Thyroid gland (tissue), 4 donors: ENCODE data around the gene MYH10. TPM values are rescaled to one million over a fixed set of nuclear protein-coding genes. Genes with fewer than 3 reads are reported as not detected.
A peak's percentile ranks its signal among the peaks of the same experiment; 100 is the strongest.

Source experiments
- DNase-seq, 2 donors: peaks; one replicate each; pipeline ENCODE4 v3.0.0-alpha.2; 2019
- H3K27ac ChIP-seq, 3 donors: fragments of 200-600 bp; sonication (generic); 1 replicate in 2 of 3; 2 replicates in 1 of 3; pipeline ENCODE4 v1.5.1; 2016 to 2019; ENCODE audit warnings: mild to moderate bottlenecking in 1 of 3, moderate library complexity in 1 of 3
- H3K27me3 ChIP-seq: fragments of 200-600 bp; sonication (generic); one replicate; pipeline ENCODE4 v1.5.1; 2019
- H3K36me3 ChIP-seq, 2 donors: fragments of 200-600 bp; sonication (generic); one replicate each; pipeline ENCODE4 v1.5.1; 2016 to 2019
- H3K4me1 ChIP-seq, 2 donors: fragments of 200-600 bp; sonication (generic); one replicate each; pipeline ENCODE4 v1.5.1; 2017 to 2019
- H3K4me3 ChIP-seq, 3 donors: fragments of 200-600 bp; sonication (generic); replicated peaks in 1 of 3; 1 replicate in 2 of 3; 2 replicates in 1 of 3; pipeline ENCODE4 v1.5.1; 2016; ENCODE audit warnings: mild to moderate bottlenecking in 1 of 3
- H3K9me3 ChIP-seq: fragments of 200-600 bp; sonication (generic); one replicate; pipeline ENCODE4 v1.5.1; 2017
- POLR2A ChIP-seq, 2 donors: fragments of 450-650 bp; IDR thresholded peaks; one replicate each; pipeline ENCODE4 v1.6.1; 2017; ENCODE audit warnings: antibody characterized with exemption in 2 of 2, mild to moderate bottlenecking in 2 of 2, moderate library complexity in 1 of 2
- WGBS, 2 donors: methylation state at CpG; one replicate each; pipeline ENCODE4 v1.1.5; 2017; 5-methylcytosine and 5-hydroxymethylcytosine counted together
- intact Hi-C: fragments of 100-400 bp; cut with DNase I; formaldehyde crosslinking; loops from one replicate; pipeline ENCODE4 v1.15.1; 2023
- total RNA-seq, 4 donors: library from RNA; depleted of rRNA; stranded (reverse); fragments of >200 nt; gene quantifications; one replicate each; pipeline ENCODE4 v1.2.3, GENCODE V29; 2016
- TF ChIP-seq, protein P1 (sequence below), 6 experiments: fragments of 200-600 bp in 3 of 6; fragments of 450-650 bp in 3 of 6; sonication (generic) in 3 of 6; IDR thresholded peaks; one replicate each; pipeline ENCODE4 v1.5.1; 2016 to 2019; ENCODE audit warnings: antibody characterized with exemption in 6 of 6, mild to moderate bottlenecking in 2 of 6, inconsistent platforms in 1 of 6, moderate library complexity in 1 of 6

MYH10 gene
- total RNA-seq, 4 donors from 2014 or later = 40.8 to 72.2 (median 44.2) TPM

DNA sequence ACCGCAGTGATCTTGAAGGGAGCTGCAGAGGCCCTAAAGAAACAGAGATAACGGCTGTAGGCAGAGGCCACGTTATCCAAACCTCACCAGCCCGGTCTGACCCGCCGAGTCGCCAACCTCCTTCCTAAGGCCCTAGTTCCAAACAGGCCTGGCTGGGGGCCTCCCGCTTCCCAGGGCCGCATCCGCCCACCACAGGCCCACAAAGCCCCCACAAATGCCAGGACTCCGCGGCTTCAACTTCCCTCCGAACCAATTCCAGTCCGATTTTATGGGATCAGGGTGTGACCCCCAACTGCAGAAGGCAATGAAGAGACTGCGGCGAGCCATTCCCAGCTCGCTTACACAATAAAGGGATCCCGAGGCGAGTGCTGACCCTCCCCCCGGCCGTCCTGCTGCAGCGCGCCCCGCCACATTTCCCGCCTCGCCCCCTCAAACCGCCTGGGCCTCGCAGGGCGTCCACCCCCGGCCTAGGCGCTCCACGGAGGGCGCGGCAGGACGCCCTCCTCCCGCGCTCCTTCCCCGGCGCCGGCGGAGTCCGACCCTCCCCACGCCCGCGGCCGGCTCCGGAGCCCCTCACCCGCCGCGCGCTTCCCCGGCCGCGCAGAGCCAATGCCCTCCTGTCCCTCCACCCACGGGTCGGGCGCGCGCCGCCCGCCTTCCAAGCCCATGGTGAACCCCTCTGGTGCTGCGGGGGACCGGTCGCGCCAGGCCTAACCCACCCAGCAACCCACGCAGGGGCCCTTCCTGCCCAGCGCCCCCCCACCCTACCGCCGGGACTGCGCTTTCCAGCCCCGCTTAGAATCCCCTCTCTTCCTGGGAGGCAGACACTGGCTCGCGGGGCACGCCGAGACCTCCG, 926 bp downstream of the MYH10 start:
- Histone ChIP-seq H3K36me3 (no peaks in the 10 kb centered on the region), H3K27me3 (no peaks in the 10 kb centered on the region), H3K4me3 (peak overlapping the region; percentile 70 to 87 (median 80)), H3K4me1 (peaks cover 0 to 13% of the 10 kb centered on the region in 2 donors), H3K27ac (peak overlapping the region in 2 of 3 donors; percentile 40 to 60), H3K9me3 (no peaks in the 10 kb centered on the region)
- TF ChIP-seq, protein P1, sequence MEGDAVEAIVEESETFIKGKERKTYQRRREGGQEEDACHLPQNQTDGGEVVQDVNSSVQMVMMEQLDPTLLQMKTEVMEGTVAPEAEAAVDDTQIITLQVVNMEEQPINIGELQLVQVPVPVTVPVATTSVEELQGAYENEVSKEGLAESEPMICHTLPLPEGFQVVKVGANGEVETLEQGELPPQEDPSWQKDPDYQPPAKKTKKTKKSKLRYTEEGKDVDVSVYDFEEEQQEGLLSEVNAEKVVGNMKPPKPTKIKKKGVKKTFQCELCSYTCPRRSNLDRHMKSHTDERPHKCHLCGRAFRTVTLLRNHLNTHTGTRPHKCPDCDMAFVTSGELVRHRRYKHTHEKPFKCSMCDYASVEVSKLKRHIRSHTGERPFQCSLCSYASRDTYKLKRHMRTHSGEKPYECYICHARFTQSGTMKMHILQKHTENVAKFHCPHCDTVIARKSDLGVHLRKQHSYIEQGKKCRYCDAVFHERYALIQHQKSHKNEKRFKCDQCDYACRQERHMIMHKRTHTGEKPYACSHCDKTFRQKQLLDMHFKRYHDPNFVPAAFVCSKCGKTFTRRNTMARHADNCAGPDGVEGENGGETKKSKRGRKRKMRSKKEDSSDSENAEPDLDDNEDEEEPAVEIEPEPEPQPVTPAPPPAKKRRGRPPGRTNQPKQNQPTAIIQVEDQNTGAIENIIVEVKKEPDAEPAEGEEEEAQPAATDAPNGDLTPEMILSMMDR (IDR thresholded peaks at IDR 0.05) = no peak
- TF ChIP-seq POLR2A (IDR thresholded peaks at IDR 0.05) = no peak
- intact Hi-C loops = no loop called here
- peak; percentile 34 to 37 for DNase-seq
- WGBS, 2 donors = 1 to 6% methylated on average over 16 to 18 of the region's 76 CpGs

DNA sequence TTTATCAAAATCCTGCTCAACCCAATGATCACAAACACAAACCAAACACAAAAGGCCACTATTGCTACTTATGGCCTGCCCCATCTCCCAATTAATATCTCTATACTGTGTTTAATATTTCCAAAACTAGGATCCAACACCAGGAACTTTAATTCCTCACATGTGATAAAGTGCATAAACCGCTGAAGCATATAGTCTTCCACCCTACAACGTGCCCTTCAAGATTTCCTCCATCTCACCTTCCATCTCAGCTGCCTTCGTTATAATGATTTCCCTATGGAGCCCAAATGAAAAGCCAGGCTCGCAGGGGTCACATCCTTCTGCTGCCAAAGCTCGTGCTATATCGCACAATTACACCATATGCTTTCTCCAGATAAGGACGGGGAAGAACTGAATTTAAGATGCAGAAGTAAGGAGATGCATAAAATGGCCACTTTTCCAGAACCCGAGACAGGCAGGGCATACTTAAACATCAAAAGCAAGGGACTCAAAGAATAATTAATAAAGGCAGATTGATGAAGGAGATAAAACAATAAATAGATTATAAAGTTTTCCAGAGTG, 1.8 kb downstream of the MYH10 start:
- TF ChIP-seq POLR2A (IDR thresholded peaks at IDR 0.05) = no peak
- TF ChIP-seq, protein P1 (IDR thresholded peaks at IDR 0.05) = no peak
- H3K36me3 ChIP-seq = no peaks in the 10 kb centered on the region
- intact Hi-C loops = no loop called here
- no peaks in the 10 kb centered on the region for H3K27me3 ChIP-seq
- 58 to 66% methylated on average over 8 of the region's 8 CpGs for WGBS, 2 donors
- peaks cover 0 to 13% of the 10 kb centered on the region in 2 donors for H3K4me1 ChIP-seq
- no peak overlapping the region for H3K27ac ChIP-seq
- peak overlapping the region in 1 of 3 donors; percentile 87 for H3K4me3 ChIP-seq
- no peak for DNase-seq
- no peaks in the 10 kb centered on the region for H3K9me3 ChIP-seq

DNA sequence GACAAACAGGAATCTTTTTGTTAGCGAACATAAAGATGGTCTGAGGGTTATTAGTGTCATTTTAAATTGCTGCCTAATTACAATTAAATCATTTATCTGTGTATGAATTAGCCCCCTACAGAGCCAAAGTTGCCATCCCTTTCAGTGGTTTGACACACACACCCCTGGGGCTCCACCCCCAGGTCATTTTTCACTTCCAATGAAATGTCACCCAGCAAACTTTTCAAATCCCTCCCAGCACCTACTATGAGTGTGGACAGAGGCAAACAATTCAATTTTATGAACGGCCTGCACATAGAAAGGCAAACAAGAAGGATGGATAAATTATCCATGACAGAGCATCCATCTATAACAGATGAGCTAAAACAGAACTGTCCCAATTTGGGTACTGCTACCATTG, 2.4 kb downstream of the MYH10 start:
- intact Hi-C loops = no loop called here
- H3K27ac ChIP-seq = no peak overlapping the region

DNA sequence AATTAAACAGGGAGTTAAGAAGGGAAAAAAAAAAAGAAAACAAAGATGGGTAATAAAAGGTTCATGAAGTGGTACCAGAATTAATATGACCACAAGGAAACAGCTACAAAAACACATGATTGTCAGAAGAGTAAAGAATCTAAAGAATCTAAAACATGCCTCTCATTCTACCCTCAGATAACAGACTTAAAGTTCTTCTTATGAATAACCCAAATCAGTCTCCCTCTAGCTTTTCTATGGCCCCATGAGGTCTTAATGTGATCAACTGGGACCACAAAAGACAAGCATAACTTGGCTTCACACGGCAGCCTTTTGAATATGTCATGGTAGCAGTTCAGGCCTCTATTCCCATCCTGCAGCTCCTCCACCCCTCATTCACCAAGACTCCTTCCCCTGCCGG, 6.9 kb downstream of the MYH10 start:
- Histone ChIP-seq H3K9me3 (no peaks in the 10 kb centered on the region), H3K4me3 (no peak overlapping the region), H3K27me3 (no peaks in the 10 kb centered on the region), H3K27ac (no peak overlapping the region), H3K4me1 (peaks cover 0 to 3% of the 10 kb centered on the region in 2 donors), H3K36me3 (no peaks in the 10 kb centered on the region)
- no peak for DNase-seq
- 78 to 87% methylated on average over 2 of the region's 2 CpGs for WGBS, 2 donors
- TF ChIP-seq POLR2A (IDR thresholded peaks at IDR 0.05) = no peak
- TF ChIP-seq, protein P1 (IDR thresholded peaks at IDR 0.05) = no peak
- intact Hi-C loops = no loop called here

More for the DNA sequence above, 2.4 kb downstream of the MYH10 start:
- 84 to 86% methylated on average over 2 of the region's 2 CpGs for WGBS, 2 donors
- H3K4me3 ChIP-seq = no peak overlapping the region
- DNase-seq = no peak
- H3K36me3 ChIP-seq = no peaks in the 10 kb centered on the region
- peaks cover 0 to 13% of the 10 kb centered on the region in 2 donors for H3K4me1 ChIP-seq
- no peaks in the 10 kb centered on the region for H3K27me3 ChIP-seq
- H3K9me3 ChIP-seq = no peaks in the 10 kb centered on the region
- no peak for TF ChIP-seq POLR2A (IDR thresholded peaks at IDR 0.05)
- TF ChIP-seq, protein P1 (IDR thresholded peaks at IDR 0.05) = no peak

DNA sequence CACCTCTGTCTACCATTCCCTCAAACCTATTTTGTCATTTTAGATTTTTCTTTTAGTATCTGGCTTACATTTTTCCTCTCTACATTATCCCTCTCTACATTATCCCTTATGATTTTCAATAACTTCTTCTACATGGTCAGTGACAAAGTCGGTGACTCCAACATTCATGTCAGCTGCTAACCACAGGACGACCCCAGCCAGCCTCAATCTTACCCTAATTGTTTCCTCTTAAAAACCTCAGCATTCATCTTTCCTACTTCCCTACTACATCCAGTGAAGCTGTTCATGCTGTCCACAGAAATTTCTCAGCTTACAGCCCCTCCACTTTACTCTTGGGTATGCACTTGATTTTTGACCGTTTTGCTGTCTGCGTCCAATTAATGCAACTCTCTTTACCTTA, 8.3 kb downstream of the MYH10 start:
- 92 to 95% methylated on average over 4 of the region's 4 CpGs for WGBS, 2 donors
- no peaks in the 10 kb centered on the region for H3K27me3 ChIP-seq
- TF ChIP-seq POLR2A (IDR thresholded peaks at IDR 0.05) = no peak
- TF ChIP-seq, protein P1 (IDR thresholded peaks at IDR 0.05) = no peak
- DNase-seq = no peak
- H3K9me3 ChIP-seq = no peaks in the 10 kb centered on the region
- H3K4me1 ChIP-seq = no peaks in the 10 kb centered on the region
- intact Hi-C loops = no loop called here
- no peak overlapping the region for H3K4me3 ChIP-seq
- H3K36me3 ChIP-seq = no peaks in the 10 kb centered on the region
- H3K27ac ChIP-seq = no peak overlapping the region
